Measurements from ENCODE around the gene USP17L15.
"Not testable (repeated sequence)": the region's sequence is repeated elsewhere in the genome, so short reads cannot be mapped to it uniquely, and the experiment has no call there.

The USP17L15 gene, protein sequence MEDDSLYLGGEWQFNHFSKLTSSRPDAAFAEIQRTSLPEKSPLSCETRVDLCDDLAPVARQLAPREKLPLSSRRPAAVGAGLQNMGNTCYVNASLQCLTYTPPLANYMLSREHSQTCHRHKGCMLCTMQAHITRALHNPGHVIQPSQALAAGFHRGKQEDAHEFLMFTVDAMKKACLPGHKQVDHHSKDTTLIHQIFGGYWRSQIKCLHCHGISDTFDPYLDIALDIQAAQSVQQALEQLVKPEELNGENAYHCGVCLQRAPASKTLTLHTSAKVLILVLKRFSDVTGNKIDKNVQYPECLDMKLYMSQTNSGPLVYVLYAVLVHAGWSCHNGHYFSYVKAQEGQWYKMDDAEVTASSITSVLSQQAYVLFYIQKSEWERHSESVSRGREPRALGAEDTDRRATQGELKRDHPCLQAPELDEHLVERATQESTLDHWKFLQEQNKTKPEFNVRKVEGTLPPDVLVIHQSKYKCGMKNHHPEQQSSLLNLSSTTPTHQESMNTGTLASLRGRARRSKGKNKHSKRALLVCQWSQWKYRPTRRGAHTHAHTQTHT

GRCh38 chr4:9234085-9234484, at the start of gene USP17L15:
Gene USP17L15 (plus strand): TSS chr4:9234385. CDS start chr4:9234385, 0 bp downstream.
- not testable (repeated sequence) for DNase-seq (ENCODE audit: low read depth in 2 of 2)

- not testable (repeated sequence) for DNase-seq (ENCODE audit: low read depth in 2 of 2)
These were observed 23.8 kb upstream of the USP17L15 start, which contains the start of gene USP17L10 for GRCh38 chr4:9210357-9210756. Gene USP17L10 (plus strand): TSS chr4:9210657. CDS start chr4:9210657, 0 bp downstream.

- DNase-seq (ENCODE audit: low read depth in 2 of 2) = not testable (repeated sequence)
These were observed 19.5 kb upstream of the USP17L15 start for GRCh38 chr4:9214701-9215100.

GRCh38 chr4:9215105-9215504, 19.1 kb upstream of the USP17L15 start, which contains the start of gene USP17L11:
Gene USP17L11 (plus strand): TSS chr4:9215405. CDS start chr4:9215405, 0 bp downstream.
- DNase-seq (ENCODE audit: low read depth in 2 of 2) = not testable (repeated sequence)

DNA sequence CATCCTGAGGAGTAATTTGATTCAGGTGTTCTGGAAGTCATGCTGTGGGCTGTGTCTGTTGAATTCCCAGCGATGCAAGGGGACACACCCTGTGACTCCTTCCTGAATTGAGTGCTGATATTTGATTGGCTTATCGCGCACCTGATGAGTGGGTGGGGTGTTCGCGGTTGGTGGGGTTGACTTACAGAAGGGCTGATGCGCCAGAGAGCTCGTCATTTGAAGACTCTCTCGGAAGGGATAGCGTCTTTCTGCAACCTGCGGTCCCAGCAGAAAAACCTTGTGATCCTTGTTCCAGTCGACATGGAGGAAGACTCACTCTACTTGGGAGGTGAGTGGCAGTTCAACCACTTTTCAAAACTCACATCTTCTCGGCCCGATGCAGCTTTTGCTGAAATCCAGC, 14.3 kb upstream of the USP17L15 start, which contains the start of gene USP17L12:
USP17L12 (plus strand) TSS at position 301 of the 400 bp plus-strand sequence; CDS start at position 301, 0 bp downstream.
- not testable (repeated sequence) for DNase-seq (ENCODE audit: low read depth in 2 of 2)

DNA sequence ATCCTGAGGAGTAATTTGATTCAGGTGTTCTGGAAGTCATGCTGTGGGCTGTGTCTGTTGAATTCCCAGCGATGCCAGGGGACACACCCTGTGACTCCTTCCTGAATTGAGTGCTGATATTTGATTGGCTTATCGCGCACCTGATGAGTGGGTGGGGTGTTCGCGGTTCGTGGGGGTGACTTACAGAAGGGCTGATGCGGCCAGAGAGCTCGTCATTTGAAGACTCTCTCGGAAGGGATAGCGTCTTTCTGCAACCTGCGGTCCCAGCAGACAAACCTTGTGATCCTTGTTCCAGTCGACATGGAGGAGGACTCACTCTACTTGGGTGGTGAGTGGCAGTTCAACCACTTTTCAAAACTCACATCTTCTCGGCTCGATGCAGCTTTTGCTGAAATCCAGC, 9.6 kb upstream of the USP17L15 start, which contains the start of gene USP17L13:
USP17L13 (plus strand) TSS at position 301 of the 400 bp plus-strand sequence; CDS start at position 301, 0 bp downstream.
- not testable (repeated sequence) for DNase-seq (ENCODE audit: low read depth in 2 of 2)

GRCh38 chr4:9230249-9230648, 3.9 kb upstream of the USP17L15 start:
- DNase-seq (ENCODE audit: low read depth in 2 of 2) = not testable (repeated sequence)

GRCh38 chr4:9238461-9238860, 4.3 kb downstream of the USP17L15 start:
- not testable (repeated sequence) for DNase-seq (ENCODE audit: low read depth in 2 of 2)

GRCh38 chr4:9243579-9243978, 9.4 kb downstream of the USP17L15 start, which contains the start of gene USP17L17:
Gene USP17L17 (plus strand): TSS chr4:9243879. CDS start chr4:9243879, 0 bp downstream.
- not testable (repeated sequence) for DNase-seq (ENCODE audit: low read depth in 2 of 2)

DNA sequence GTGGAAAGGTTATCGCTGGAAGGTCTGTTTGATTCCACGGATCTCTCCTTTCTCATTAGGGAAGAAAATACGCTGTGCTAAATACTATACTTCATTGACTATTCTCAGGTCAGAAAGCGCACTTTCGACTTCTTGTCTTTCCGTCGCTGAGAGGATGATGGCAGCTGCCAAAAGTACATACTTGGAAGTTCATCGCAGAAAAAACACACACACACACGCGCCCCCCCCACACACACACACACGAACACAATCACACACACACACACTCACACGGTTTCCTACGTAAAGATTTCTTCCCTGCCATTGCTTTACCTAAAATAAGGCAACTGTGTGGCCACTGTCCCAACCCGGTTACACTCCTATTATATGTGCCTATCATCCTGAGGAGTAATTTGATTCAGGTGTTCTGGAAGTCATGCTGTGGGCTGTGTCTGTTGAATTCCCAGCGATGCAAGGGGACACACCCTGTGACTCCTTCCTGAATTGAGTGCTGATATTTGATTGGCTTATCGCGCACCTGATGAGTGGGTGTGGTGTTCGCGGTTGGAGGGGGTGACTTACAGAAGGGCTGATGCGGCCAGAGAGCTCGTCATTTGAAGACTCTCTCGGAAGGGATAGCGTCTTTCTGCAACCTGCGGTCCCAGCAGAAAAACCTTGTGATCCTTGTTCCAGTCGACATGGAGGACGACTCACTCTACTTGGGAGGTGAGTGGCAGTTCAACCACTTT, 13.9 kb downstream of the USP17L15 start, which contains the start of gene USP17L18:
USP17L18 (plus strand) TSS at position 678 of the 728 bp plus-strand sequence; CDS start at position 678, 0 bp downstream.
- not testable (repeated sequence) for DNase-seq (ENCODE audit: low read depth in 2 of 2)

- not testable (repeated sequence) for DNase-seq (ENCODE audit: low read depth in 2 of 2)
These were observed 18.9 kb downstream of the USP17L15 start, which contains the start of gene USP17L19 for GRCh38 chr4:9253078-9253477. Gene USP17L19 (plus strand): TSS chr4:9253378. CDS start chr4:9253378, 0 bp downstream.

- not testable (repeated sequence) for DNase-seq (ENCODE audit: low read depth in 2 of 2)
These were observed 23.6 kb downstream of the USP17L15 start, which contains the start of gene USP17L20 for GRCh38 chr4:9257824-9258223. Gene USP17L20 (plus strand): TSS chr4:9258124. CDS start chr4:9258124, 0 bp downstream.

DNA sequence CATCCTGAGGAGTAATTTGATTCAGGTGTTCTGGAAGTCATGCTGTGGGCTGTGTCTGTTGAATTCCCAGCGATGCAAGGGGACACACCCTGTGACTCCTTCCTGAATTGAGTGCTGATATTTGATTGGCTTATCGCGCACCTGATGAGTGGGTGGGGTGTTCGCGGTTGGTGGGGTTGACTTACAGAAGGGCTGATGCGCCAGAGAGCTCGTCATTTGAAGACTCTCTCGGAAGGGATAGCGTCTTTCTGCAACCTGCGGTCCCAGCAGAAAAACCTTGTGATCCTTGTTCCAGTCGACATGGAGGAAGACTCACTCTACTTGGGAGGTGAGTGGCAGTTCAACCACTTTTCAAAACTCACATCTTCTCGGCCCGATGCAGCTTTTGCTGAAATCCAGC, 28.4 kb downstream of the USP17L15 start, which contains the start of gene USP17L21:
USP17L21 (plus strand) TSS at position 301 of the 400 bp plus-strand sequence; CDS start at position 301, 0 bp downstream.
- DNase-seq (ENCODE audit: low read depth in 2 of 2) = not testable (repeated sequence)

GRCh38 chr4:9267319-9267718, 33.1 kb downstream of the USP17L15 start, which contains the start of gene USP17L22:
Gene USP17L22 (plus strand): TSS chr4:9267619. CDS start chr4:9267619, 0 bp downstream.
- DNase-seq (ENCODE audit: low read depth in 2 of 2) = not testable (repeated sequence)

DNA sequence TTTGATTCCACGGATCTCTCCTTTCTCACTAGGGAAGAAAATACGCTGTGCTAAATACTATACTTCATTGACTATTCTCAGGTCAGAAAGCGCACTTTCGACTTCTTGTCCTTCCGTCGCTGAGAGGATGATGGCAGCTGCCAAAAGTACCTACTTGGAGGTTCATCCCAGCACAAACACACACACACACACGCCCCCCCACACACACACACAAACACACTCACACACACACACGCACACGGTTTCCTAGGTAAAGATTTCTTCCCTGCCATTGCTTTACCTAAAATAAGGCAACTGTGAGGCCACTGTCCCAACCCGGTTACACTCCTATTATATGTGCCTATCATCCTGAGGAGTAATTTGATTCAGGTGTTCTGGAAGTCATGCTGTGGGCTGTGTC, 37.5 kb downstream of the USP17L15 start:
- not testable (repeated sequence) for DNase-seq (ENCODE audit: low read depth in 2 of 2)

All from stimulated activated CD8-positive, alpha-beta memory T cell treated with anti-CD3 and anti-CD28 coated beads, Interleukin-7, amount 100 ng/mL, for 4 hours (primary cell).